DMS 273 (cell line): Measurements from ENCODE around the gene IRF7.
"Not testable (repeated sequence)": the region's sequence is repeated elsewhere in the genome, so short reads cannot be mapped to it uniquely, and the experiment has no call there.

Source experiments
- DNase-seq: peaks from one replicate; lab custom pipeline; 2025; ENCODE audit not compliant: unreplicated experiment; lab: John Stamatoyannopoulos, UW

The IRF7 gene

DNA sequence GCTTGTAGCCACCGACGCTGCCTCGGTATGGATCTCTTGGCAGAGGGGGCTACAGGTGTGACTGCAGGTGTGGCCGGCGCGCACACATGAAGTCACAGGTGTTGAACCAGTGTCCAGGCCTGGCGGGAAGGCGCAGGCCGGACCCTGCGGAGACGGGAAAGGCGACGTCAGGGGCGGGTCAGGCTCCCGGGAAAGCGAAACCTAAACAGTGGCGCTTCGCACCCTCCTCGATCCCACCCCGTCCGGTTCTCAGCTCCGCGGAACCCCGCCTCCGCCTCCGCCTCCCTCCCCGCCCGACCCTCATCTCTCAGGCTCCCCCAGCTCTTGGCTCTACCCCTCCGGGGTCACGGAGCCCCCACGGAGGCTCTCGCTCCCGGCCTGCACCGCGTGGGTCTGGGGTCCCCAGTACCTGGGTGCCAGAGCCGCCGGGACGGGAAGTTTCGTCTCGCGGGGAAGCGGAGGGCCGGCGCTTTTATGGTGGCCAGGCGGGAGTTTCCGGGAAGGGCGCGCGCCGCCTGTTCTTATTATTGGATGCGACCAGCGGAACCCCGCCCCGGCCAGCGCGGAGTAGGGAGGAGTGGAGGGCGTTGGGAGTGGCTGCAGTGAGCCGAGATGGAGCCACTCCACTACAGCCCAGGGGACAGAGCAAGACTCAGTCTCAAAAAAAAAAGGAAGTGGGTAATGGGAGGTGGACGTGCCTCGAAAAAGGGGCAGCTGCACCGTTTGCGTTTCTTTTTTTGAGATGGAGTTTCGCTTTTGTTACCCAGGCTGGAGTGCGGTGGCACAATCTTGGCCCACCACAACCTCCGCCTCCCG lies at the start of gene IRF7:
Gene IRF7 (minus strand): TSS at position 447 of the 816 bp plus-strand sequence. CDS start 586 bp downstream, outside the sequence.
- no peak for DNase-seq

DNA sequence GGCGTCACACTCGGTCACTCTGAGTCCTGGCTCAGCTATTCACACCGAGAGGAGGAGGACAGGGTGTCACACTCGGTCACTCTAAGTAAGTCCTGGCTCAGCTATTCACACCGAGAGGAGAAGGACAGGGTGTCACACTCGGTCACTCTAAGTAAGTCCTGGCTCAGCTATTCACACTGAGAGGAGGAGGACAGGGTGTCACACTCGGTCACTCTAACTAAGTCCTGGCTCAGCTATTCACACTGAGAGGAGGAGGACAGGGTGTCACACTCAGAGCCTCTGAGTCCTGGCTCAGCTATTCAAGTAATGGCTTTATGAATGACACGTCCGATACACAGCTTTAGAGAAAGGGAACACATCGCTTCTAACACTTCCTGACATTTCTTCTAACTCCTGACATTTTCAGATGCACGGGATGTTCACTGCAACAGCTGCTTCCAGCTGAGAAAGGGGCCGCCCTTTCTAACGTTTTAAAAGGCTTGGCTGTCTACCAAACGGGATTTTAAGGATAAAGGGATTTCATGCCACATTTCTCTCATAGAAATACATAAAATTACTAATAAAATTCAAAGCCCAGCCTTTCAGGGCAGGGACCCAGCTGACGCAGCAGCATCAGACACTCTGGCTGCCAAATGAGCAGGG lies 49.4 kb upstream of the IRF7 start:
- DNase-seq = no peak

DNA sequence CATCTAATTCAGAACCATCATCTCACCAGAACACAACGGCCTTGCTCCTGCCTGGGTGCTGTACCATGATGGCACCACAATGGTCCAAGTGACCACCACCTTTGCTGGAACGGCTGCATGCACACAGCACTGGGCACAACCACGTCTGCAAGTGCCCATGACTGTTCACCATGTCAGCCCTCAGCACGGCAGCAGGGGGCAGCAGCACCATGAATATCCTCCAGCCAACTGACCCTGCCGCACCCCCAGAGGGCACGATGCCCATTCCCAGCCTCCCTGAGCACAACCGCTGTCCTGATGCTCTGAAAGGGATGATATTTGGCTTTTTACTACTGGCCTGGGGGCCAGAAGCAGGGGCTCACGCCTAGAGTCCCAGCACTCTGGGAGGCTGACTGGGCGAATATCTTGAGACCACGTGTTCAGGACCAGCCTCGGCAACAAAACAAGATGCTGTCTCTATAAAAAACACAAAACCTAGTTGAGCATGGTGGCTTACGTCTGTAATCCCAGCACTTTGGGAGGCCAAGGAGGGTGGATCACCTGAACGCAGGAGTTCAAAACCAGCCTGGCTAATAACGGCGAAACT lies 47.0 kb upstream of the IRF7 start:
- DNase-seq = peak; percentile 65

DNA sequence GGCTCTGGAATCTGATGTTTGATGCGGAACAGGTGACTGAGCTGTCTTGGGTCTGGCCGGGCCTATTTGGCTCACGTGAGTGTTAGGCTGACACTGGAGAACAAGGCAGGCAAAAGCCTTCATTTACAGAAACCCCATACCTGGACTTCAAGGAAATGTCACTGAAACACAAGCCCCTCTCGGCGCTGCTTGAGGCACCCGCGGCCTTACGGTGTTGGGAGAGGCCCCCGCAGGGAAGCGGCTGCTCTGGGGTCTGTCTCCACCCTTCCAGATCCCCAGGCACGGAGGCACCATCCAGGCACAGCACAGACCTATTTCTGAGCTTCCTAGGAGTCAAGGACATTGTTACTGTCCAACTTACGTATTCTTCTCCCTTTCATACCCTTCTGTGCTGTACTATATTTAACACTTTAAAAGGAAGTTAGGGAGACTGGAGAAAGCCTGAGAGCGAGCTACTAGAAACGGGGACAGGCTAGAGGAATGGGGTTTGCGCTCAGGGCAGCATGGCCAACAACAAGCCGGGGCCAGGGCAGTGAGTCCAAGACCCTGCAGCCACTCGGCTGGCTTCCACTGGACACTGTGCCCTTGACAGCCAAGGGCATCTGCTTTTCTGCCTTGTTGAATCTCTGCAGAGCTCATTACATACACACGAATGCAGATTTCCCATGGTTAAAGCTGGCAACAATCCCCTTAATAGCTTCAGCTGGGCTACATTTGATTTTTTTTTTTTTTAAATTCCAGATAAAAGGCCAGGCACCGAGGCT lies 45.1 kb upstream of the IRF7 start:
- no peak for DNase-seq

DNA sequence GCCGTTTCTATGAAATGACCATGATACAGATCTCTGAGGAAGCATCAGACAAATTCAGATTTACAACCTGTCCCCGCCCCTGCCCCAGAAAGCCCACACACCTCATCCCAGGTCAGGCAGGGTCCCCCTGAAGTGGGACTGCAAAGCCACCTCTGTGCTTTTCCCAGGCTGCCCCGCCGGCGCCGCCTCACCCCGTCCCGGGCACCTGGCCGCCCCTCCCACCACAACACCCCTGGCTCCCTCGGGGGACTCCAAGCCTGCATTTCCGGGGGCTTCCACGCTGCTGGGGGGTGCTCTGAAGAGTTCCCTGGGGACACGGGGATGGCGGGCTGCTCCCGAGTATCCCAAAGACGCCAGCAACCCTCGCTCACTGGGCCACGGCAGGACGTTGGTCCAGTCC lies 44.5 kb upstream of the IRF7 start:
- no peak for DNase-seq

DNA sequence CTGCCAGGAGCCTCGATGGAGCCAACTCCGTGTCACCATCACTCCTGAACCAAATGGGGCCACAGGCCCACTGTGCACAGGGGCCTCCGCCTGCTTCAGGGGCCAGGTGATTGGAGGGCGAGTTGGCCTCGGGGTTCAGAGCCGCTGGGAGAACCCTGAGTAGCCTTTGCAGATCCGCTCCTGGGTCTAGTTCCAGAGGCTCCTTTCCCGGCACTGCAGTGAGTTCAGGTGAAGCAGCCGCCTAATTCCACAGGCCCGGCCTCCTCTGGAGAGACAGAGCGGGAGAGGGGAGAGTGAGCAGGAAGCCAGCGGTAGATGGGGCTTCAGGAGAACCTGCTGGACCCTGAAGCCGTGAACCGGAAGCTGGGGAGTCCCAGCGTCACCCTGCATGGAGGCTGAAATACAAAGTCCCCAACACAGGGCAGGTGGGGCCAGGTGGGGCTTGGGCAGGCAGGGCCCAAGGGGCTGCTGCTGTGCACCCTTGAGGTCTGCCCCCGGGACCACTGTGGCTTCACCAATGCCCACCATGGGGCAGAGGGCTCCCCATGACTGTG lies 43.9 kb upstream of the IRF7 start:
- no peak for DNase-seq

DNA sequence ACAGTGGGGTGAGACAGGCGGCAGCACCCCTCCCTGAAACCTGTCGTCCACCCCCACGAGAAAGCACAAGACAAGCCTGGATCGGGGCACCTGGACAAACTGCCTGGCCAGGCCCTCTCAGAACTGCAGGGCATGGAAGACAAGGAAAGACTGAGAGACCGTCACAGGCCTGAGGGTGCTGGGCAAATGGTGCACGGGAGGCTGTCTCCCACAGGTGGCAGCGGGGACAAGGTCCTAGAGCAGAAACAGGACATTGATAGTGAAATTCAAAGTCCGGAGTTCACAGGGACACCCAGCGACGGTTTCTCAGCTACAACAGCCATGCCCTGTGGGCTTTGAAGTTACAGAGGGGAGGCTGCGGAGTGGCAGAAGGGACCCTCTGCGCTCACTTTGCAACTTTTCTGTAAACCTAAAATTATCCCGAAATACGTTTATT lies 42.0 kb upstream of the IRF7 start:
- no peak for DNase-seq

DNA sequence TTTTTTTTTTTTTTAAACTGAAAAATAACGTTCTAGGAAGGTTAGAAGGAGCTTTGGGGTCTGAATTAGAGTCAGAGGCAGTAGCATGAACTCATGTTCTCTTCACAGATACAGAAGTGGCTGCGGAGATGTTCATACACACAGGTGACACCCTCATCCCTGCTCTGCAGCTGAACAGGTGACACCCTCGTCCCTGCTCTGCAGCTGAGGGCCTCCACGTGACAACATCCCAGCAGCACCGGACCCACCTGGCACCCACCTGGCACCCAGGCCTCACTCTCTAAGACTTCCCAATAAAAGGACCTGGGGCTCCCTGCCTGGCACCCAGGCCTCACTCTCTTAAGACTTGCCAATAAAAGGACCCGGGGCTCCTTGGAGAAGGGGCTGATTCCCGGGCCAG lies 41.1 kb upstream of the IRF7 start:
- no peak for DNase-seq

DNA sequence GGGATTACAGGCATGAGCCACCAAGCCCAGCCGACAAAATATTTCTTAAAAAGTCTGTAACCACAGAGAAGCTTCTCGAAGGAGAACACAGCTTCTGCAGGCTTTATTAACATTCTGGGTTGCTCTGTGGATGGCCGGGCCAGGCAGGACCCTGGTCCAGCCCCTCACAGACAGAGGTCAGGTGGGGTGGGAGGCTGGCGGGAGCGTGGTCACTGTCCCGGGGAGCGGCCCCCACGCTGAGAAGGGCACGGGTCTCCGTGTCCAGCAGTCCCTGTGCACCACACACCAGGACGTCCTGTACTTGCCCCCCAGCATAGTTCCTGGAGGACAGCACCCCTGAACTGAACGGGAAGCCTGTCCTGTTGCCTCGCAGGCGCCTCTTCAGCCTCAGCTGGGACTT lies 40.7 kb upstream of the IRF7 start:
- no peak for DNase-seq

DNA sequence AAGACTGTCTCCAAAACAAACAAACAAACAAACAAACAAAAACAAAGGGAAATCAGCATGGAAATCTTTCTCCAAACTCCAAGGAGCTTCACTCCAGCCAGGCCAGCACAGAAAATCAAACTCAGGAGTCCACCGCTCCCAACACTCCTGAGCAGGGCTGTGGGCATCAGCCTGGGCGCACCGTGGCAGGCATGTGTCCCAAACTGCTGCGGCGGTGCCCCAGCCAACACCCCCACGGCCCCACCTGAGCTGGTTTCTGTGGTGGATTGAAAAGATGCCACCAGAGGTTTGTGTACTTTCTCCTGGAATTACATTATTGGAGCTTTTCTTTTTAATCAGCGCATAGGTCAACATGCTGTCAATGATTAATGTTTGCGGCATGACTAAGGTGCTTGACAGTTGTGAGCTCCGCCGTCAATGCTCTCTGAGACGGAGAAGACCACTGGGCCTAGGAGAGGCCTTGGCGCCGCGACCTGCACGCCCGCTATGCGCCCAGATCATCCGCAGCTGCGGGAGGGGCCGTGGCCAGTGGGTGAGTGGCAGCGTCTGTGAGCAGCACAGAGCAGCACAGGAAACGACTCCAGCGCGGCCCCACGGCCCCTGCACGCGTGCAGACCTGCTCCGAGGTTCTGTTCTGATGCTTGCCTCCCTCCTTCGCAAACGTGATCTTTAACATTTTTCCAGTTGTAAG lies 39.4 kb upstream of the IRF7 start:
- DNase-seq = no peak

DNA sequence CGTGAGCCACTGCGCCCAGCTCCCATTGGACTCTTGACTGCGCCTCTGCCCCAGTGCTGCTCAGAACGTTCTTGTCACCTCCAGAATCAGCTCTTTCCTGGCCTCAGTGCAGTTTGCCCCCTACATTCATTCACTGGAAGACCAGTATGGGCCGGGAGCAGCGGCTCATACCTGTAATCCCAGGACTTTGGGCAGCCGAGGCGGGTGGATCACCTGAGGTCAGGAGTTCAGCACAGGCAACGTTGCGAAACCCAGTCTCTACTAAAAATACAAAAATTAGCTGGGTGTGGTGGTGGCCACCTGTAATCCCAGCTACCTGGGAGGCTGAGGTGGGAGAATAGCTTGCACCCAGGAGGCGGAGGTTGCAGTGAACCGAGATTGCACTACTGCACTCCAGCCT lies 38.7 kb upstream of the IRF7 start:
- not testable (repeated sequence) for DNase-seq

DNA sequence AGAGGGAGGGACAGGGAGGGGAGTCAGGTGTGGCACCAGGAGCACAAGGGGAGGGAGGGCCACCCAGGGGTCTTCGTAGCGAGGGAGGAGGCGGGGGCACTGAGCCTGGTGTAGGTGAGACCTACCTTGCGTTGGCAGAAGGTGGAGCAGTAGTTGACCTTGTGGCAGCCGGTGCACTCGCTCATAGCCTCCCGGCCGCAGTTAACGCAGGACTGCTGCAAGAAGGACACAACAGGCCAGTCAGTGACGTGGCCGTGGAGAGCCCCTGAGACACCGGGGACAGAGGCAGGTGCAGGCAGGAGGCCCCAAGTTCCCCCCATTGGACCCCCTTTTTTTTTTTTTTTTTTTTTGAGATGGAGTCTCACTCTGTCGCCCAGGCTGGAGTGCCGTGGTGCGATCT lies 38.1 kb upstream of the IRF7 start:
- no peak for DNase-seq

DNA sequence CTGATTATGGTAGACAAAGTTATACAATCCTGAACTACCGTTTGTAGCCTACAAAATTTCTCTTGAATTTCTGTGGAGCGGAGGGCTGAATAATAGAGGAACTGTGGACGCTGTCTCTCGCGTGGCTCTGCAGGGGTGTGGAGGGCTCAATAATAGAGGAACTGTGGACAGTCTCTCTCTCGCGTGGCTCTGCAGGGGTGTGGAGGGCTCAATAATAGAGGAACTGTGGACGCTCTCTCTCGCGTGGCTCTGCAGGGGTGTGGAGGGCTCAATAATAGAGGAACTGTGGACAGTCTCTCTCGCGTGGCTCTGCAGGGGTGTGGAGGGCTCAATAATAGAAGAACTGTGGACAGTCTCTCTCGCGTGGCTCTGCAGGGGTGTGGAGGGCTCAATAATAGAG lies 37.4 kb upstream of the IRF7 start:
- not testable (repeated sequence) for DNase-seq

DNA sequence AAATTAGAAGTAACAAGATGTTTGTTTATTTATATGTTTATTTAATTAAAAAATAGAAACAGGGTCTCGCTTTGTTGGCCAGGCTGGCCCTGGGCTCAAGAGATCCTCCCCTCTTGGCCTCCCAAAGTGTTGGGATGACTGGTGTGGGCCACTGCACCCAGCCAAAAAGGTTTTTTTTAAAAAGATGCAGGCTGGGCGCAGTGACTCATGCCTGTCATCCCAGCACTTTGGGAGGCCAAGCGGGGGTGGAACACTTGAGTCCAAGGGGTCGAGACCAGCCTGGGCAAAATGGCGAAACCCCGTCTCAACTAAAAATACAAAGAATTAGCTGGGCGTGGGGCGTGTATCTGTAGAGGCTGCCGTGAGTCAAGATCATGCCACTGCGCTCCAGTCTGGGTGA lies 34.7 kb upstream of the IRF7 start:
- DNase-seq = no peak

DNA sequence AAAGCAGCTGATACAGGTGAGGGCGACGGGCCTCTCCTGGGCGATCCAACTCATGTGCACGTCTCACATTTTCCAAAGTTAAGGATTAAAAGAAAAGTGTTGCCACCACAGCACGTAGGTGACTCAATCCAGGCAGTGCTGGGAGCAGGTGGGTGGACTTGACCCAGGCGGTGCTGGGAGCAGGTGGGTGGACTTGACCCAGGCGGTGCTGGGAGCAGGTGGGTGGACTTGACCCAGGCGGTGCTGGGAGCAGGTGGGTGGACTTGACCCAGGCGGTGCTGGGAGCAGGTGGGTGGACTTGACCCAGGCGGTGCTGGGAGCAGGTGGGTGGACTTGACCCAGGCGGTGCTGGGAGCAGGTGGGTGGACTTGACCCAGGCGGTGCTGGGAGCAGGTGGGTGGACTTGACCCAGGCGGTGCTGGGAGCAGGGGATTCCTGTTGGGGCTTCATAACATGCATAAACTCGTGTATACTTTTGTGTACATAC lies 32.0 kb upstream of the IRF7 start:
- DNase-seq = not testable (repeated sequence)

DNA sequence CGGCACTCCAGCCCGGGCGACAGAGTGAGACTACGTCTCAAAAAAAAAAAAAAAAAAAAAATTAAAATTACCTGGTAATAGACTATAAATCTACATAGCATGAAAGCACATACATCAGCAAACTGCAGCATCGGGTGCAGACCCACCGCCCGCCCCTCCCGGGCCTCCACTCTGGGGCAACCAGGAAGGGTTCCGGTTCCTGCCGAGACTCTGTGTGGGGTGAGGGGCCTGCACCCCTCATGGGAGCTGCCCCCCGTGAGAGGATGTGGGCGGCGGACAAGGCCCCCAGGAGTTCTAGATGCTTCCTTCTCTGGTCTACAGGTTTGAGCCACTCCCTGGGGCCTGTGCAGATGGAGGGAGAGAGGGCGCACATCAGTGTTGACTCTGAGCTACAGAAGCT lies 30.5 kb upstream of the IRF7 start:
- no peak for DNase-seq

DNA sequence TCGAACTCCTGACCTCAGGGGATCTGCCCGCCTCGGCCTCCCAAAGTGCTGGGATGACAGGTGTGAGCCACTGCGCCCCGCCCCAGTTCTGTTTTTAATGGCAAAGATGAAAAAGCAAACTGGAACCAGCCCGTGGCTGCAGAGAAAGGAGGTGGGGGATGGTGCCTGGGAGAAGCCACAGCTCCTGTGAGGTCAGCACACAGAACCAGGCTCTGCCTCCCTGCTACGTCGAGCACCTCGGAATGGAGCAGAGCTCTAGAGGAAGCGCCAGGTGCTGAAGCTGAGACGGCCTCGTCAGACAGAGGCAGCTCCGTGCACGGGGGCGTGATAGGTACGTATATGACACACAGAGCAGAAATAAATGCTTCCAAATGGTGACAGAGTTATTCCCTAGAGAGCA lies 29.8 kb upstream of the IRF7 start:
- DNase-seq = no peak

DNA sequence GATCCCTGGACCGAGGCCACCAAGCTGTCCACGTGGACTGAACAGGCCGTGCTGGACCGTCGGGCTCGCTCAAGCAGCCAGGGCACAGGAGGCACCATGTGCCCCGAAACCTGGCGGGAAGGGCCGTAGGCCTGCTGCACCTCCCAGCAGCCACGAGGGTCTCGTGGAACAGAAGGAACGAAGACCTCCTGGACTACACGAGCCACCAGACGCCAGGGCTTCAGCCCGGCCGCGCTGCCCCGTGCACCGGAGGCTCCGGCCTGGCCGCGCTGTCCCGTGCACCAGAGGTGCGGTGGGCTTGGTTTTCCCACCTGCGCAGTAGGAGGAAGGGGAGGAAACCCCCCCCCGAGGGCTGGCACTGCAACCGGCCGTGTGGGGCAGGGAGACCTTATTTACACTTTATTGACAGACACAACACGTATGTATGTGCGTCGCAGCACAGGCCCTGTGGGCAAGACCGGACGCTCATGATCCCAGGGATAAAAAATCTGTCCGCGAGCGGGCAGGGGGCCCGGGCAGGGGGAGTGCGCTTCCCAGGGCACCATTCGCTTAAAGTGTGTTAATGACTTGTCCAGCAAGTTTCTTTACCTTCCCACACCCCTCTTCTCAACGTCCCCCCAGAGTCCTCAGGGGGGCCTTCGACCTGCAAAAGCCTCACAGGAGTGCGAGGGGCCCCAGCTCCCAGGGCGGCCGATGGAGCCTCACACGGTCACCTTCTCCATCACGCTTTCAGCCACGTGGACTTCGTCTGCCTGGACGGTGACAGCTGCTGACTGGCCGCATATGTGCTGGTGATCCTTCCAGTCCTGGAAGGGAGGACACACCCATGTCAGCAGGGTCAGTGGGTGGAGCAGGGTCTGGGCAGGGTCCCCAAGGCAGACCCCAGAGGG lies 28.3 kb upstream of the IRF7 start:
- DNase-seq = no peak

DNA sequence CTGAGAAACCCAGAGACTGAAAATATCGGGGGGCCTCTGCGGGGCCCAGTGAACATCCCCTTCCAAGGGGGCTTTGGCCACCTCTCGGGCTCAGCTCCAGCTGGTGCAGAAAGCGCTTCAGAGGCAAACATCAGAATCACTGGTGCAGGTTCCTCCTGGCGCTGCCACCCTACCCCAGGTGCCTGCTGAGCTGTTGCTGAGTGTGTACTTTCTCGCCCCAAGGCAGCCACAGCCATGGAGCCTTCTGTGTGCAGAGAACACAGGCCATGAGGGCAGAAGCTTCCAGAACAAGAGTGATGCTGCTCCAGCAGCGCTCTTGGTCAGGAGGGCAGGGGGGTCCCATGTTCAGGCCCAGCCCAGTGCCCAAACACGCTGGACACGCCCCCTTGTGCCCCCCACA lies 27.6 kb upstream of the IRF7 start:
- DNase-seq = no peak
